A673 (cell line): ENCODE measurements around the gene MLH3.

Experiments
- EZH2 ChIP-seq: fragments of 200-600 bp; sonication (generic); IDR thresholded peaks from 2 replicates; pipeline ENCODE4 v1.6.1; 2017; ENCODE audit warnings: borderline replicate concordance, low read depth, mild to moderate bottlenecking, mixed read lengths, antibody characterized with exemption, low read length; ENCODE audit not compliant: poor library complexity, severe bottlenecking
- TF ChIP-seq, protein P1 (sequence below): fragments of 300-800, 200-600 bp; sonication (generic); conservative IDR thresholded peaks from 2 replicates; pipeline ENCODE4 v1.5.1; 2017; ENCODE audit warnings: low read depth, mild to moderate bottlenecking, antibody characterized with exemption, low read length, moderate library complexity, mixed read lengths

DNA sequence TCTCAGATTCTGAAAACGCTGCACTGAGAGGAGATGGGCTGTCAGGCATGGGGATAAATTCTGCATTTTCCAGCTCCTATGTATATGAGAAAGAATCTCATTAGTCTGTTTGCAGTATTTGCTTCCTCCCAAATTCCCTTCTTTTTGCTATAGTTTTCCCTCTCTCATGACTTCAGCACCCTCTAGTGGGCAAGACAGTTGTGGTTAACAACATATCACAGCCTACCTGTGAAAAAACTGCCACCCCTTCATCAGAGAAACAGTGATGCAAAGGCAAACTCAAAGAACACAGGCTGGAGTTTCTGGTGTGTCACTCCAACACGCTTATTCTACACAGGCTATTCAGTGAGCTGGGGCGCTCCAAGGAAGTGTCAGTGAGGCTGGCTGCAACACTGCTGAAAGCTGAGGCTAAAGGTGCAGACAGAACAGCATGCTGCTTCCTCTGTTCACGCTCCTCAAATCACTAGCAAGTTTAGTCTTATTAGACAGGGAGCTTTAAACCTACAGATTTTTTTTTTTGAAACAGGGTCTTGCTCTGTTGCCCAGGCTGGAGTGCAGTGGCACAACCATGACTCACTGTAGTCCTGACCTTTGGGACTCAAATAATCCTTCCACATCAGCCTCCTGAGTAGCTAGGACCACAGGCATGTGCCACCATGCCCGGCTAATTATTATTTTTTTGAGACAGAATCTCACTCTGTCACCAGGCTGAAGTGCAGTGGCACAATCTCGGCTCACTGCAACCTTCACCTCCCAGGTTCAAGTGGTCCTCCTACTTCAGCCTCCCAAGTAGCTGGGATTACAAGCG is 37.5 kb upstream of the MLH3 start:
- TF ChIP-seq, protein P1, sequence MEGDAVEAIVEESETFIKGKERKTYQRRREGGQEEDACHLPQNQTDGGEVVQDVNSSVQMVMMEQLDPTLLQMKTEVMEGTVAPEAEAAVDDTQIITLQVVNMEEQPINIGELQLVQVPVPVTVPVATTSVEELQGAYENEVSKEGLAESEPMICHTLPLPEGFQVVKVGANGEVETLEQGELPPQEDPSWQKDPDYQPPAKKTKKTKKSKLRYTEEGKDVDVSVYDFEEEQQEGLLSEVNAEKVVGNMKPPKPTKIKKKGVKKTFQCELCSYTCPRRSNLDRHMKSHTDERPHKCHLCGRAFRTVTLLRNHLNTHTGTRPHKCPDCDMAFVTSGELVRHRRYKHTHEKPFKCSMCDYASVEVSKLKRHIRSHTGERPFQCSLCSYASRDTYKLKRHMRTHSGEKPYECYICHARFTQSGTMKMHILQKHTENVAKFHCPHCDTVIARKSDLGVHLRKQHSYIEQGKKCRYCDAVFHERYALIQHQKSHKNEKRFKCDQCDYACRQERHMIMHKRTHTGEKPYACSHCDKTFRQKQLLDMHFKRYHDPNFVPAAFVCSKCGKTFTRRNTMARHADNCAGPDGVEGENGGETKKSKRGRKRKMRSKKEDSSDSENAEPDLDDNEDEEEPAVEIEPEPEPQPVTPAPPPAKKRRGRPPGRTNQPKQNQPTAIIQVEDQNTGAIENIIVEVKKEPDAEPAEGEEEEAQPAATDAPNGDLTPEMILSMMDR, result peak; percentile 86
- TF ChIP-seq EZH2, result no peak
